ENCODE results near the gene PRICKLE4. TPM values are rescaled to one million over a fixed set of nuclear protein-coding genes. Genes with fewer than 3 reads are reported as not detected.

The PRICKLE4 gene
- total RNA-seq, 1 experiment from 2014 or later: not detected

DNA sequence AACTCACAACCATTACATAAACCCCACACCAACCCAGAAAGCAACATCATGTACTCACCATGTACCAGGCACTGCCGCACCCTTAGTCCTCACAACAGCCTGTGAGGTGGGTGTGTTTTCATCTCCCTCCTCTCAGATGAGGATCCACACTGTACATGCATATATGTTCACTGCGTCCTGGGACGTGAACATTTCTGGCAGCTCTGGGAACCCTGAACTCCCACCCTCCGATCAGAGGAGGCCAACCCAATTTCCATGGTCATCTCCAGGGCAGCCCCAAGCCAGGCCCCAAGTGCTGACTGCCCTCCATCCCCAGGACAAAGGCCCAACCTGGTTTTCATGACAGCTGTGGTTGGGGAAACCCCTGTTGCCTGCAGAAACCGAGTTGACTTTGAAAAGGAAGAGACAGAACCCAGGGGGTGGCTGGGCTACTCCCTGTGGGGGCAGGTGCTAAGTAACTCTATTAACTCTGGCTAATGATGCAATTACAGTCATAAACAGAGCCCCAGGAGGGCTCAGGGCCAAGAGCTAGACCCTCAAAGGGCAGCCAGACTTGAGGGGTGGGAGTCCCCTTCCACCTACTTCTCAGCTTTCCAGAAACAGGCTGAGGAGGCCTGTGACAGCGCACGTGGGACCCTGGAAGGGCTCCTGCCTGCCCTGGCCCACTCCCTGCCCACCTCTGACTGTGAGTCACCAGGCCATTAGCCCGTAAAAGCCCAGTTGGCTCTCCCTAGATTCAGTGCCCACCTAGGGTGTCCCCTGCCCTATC lies 47.8 kb upstream of the PRICKLE4 start:
- POLR2A ChIA-PET (ENCODE audit: low non-redundant PET): no interaction called here
- H3K4me3 ChIP-seq (ENCODE audit: low read depth, low read length, poor library complexity, severe bottlenecking): no peak overlapping the region
- CTCF ChIA-PET: no interaction called here

DNA sequence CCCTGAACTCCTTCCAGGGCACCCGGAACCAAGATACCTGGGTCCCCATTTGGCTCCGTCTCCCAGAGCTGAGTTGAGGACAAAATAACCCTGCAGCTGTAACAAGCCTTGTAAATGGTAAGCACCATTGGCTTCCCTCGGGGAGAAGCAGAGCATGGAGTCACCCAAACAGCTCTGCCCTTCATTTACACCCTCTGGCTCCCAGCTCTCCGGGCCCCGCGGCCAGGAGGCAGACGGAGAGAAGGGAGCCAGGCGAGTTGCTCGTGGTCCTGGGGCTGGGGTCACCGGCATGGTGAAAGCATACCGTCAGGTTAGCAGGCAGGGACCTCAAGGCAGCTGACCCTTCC lies 47.2 kb upstream of the PRICKLE4 start:
- no peaks in the 10 kb centered on the region for H3K27me3 ChIP-seq (replicated peaks; ENCODE audit: insufficient read depth, low read depth, low read length, poor library complexity)
- H3K4me3 ChIP-seq (ENCODE audit: low read depth, low read length, poor library complexity, severe bottlenecking): peak overlapping the region; percentile 74
- H3K4me1 ChIP-seq (ENCODE audit: insufficient read depth, low read length, poor library complexity, severe bottlenecking): peaks cover 31% of the 10 kb centered on the region
- intact Hi-C loops (cut with micrococcal nuclease; ENCODE audit: unreplicated experiment): no loop called here
- POLR2A ChIA-PET (ENCODE audit: low non-redundant PET): no interaction called here
- DNase-seq (ENCODE audit: low spot score): no peak
- no peaks in the 10 kb centered on the region for H3K9me3 ChIP-seq (ENCODE audit: low read depth, low read length, poor library complexity, severe bottlenecking)
- TF ChIP-seq, protein P1, sequence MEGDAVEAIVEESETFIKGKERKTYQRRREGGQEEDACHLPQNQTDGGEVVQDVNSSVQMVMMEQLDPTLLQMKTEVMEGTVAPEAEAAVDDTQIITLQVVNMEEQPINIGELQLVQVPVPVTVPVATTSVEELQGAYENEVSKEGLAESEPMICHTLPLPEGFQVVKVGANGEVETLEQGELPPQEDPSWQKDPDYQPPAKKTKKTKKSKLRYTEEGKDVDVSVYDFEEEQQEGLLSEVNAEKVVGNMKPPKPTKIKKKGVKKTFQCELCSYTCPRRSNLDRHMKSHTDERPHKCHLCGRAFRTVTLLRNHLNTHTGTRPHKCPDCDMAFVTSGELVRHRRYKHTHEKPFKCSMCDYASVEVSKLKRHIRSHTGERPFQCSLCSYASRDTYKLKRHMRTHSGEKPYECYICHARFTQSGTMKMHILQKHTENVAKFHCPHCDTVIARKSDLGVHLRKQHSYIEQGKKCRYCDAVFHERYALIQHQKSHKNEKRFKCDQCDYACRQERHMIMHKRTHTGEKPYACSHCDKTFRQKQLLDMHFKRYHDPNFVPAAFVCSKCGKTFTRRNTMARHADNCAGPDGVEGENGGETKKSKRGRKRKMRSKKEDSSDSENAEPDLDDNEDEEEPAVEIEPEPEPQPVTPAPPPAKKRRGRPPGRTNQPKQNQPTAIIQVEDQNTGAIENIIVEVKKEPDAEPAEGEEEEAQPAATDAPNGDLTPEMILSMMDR (conservative IDR thresholded peaks at IDR 0.05; ENCODE audit: low read depth, low read length): no peak
- TF ChIP-seq EZH2 (IDR thresholded peaks at IDR 0.05; ENCODE audit: borderline replicate concordance, low read depth, low read length, poor library complexity, severe bottlenecking): no peak
- CTCF ChIA-PET: interaction anchor here (0.6 to 1.9 kb wide), 2 partner anchors 131 to 385 kb away, joined by 3 to 8 read pairs; no protein-coding TSS in a partner anchor
- peak overlapping the region; percentile 54 for H3K27ac ChIP-seq (ENCODE audit: low read depth, low read length, poor library complexity, severe bottlenecking)
- no TSS peak for BruUV-seq (replicated peaks)
- H3K36me3 ChIP-seq (ENCODE audit: insufficient read depth, low read length, poor library complexity, severe bottlenecking): no peaks in the 10 kb centered on the region

More for the DNA sequence above, 47.8 kb upstream of the PRICKLE4 start:
- no TSS peak for BruUV-seq (replicated peaks)
- no peaks in the 10 kb centered on the region for H3K27me3 ChIP-seq (replicated peaks; ENCODE audit: insufficient read depth, low read depth, low read length, poor library complexity)
- H3K36me3 ChIP-seq (ENCODE audit: insufficient read depth, low read length, poor library complexity, severe bottlenecking): no peaks in the 10 kb centered on the region
- peak overlapping the region; percentile 54 for H3K27ac ChIP-seq (ENCODE audit: low read depth, low read length, poor library complexity, severe bottlenecking)
- no peak for DNase-seq (ENCODE audit: low spot score)
- TF ChIP-seq, protein P1 (conservative IDR thresholded peaks at IDR 0.05; ENCODE audit: low read depth, low read length): no peak
- TF ChIP-seq EZH2 (IDR thresholded peaks at IDR 0.05; ENCODE audit: borderline replicate concordance, low read depth, low read length, poor library complexity, severe bottlenecking): no peak
- intact Hi-C loops (cut with micrococcal nuclease; ENCODE audit: unreplicated experiment): no loop called here
- peaks cover 31% of the 10 kb centered on the region for H3K4me1 ChIP-seq (ENCODE audit: insufficient read depth, low read length, poor library complexity, severe bottlenecking)
- no peaks in the 10 kb centered on the region for H3K9me3 ChIP-seq (ENCODE audit: low read depth, low read length, poor library complexity, severe bottlenecking)

DNA sequence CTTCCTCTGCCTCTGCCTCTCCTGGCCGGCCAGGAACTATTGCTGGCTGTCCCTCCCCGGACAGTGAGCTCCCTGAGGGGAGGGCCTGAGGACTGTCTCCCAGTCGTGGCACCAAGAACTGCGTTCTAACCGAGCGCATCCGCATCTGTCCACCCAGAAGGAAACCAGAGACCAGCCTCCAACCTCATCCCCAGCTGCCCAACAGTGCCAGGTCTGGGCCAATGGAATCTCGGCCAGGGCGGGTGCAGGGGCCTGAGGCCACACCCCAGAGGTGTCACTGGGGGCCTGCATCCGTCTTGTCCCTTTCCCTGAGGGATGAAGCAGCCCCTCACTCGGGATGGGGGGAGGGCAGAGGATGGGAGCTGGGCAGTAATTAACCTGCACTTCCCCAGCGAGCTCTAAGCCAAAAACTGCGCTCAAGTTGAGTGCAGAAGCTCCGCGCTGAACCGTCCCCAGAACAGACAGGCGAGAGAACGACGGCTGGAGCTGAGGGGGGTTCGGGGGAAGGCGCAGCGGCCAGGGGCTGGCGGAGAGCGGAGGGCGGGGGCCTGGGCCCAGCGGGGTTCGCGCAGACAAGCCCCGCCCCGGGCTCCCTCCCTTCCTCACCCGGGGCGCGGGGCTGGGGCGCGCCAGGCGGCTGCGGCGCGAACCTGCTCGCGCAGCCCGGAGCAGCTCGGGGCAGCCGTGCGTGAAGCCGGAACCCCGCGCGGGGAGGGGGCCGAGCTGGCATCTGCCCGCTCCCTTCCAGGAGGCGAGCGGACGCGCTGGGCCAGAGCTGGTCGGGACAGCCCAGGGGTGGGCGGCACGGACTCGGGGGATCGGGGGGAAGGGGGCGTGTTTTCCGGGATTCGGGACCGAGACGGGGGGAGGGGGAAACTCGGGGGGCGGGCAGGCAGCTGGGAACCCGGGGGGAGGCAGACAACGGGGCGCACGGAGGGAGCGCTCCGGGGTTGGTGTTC lies 46.6 kb upstream of the PRICKLE4 start:
- BruUV-seq (replicated peaks): no TSS peak
- H3K9me3 ChIP-seq (ENCODE audit: low read depth, low read length, poor library complexity, severe bottlenecking): no peaks in the 10 kb centered on the region
- ChIA-PET CTCF (interaction anchor here (0.6 to 1.9 kb wide), 9 partner anchors 15 to 1157 kb away, joined by 3 to 8 read pairs (median 4); a partner anchor contains a TSS), POLR2A (ENCODE audit: low non-redundant PET) (interaction anchor here (0.5 to 0.6 kb wide), 2 partner anchors 34 to 175 kb away, joined by 3 to 6 read pairs; no protein-coding TSS in a partner anchor)
- H3K4me1 ChIP-seq (ENCODE audit: insufficient read depth, low read length, poor library complexity, severe bottlenecking): peaks cover 31% of the 10 kb centered on the region
- peak overlapping the region; percentile 74 for H3K4me3 ChIP-seq (ENCODE audit: low read depth, low read length, poor library complexity, severe bottlenecking)
- H3K27ac ChIP-seq (ENCODE audit: low read depth, low read length, poor library complexity, severe bottlenecking): peak overlapping the region; percentile 54
- peak; percentile 80 for DNase-seq (ENCODE audit: low spot score)
- no peaks in the 10 kb centered on the region for H3K27me3 ChIP-seq (replicated peaks; ENCODE audit: insufficient read depth, low read depth, low read length, poor library complexity)
- intact Hi-C loops (cut with micrococcal nuclease; ENCODE audit: unreplicated experiment): no loop called here
- TF ChIP-seq EZH2 (IDR thresholded peaks at IDR 0.05; ENCODE audit: borderline replicate concordance, low read depth, low read length, poor library complexity, severe bottlenecking): no peak
- TF ChIP-seq, protein P1 (conservative IDR thresholded peaks at IDR 0.05; ENCODE audit: low read depth, low read length): no peak
- H3K36me3 ChIP-seq (ENCODE audit: insufficient read depth, low read length, poor library complexity, severe bottlenecking): no peaks in the 10 kb centered on the region
